MCF 10A (cell line): ENCODE measurements around the gene GYG2. TPM values are rescaled to one million over a fixed set of nuclear protein-coding genes. Genes with fewer than 3 reads are reported as not detected.

Experiments used
- BruUV-seq: library from RNA; stranded (reverse); fragments of 400-500 nt; replicated peaks from 2 replicates; lab custom pipeline; 2021; lab: Mats Ljungman, UMichigan
- CTCF ChIA-PET: fragments of 300-600 bp; sonication (Branson Sonifier 250); formaldehyde crosslinking; extraction: SDS; loops from one replicate; lab custom pipeline; 2021; ENCODE audit warnings: antibody characterized with exemption, inconsistent platforms; lab: Yijun Ruan, JAX
- POLR2A ChIA-PET: fragments of 300-600, 350-650 bp; sonication (Branson Sonifier 250); formaldehyde crosslinking; extraction: SDS; loops from one replicate; lab custom pipeline; 2020; ENCODE audit warnings: antibody characterized with exemption, inconsistent platforms; lab: Yijun Ruan, JAX
- DNase-seq: peaks from one replicate; pipeline ENCODE4 v3.0.0-alpha.2; 2018; ENCODE audit not compliant: unreplicated experiment
- H3K27ac Mint-ChIP-seq: one replicate; pipeline ENCODE4 v1.8.0; 2022; ENCODE audit warnings: mild to moderate bottlenecking, low read depth, mixed read lengths; ENCODE audit not compliant: unreplicated experiment
- H3K27me3 Mint-ChIP-seq: one replicate; pipeline ENCODE4 v1.8.0; 2022; ENCODE audit warnings: mixed read lengths; ENCODE audit not compliant: insufficient read depth, unreplicated experiment
- H3K36me3 Mint-ChIP-seq: one replicate; pipeline ENCODE4 v1.8.0; 2022; ENCODE audit warnings: mild to moderate bottlenecking, moderate library complexity, mixed read lengths; ENCODE audit not compliant: insufficient read depth, unreplicated experiment
- H3K4me1 Mint-ChIP-seq: one replicate; pipeline ENCODE4 v1.8.0; 2022; ENCODE audit warnings: mixed read lengths; ENCODE audit not compliant: insufficient read depth, unreplicated experiment
- H3K4me3 Mint-ChIP-seq: one replicate; pipeline ENCODE4 v1.8.0; 2022; ENCODE audit warnings: mild to moderate bottlenecking, moderate library complexity, mixed read lengths; ENCODE audit not compliant: unreplicated experiment
- H3K9me3 Mint-ChIP-seq: one replicate; pipeline ENCODE4 v1.8.0; 2022; ENCODE audit warnings: mixed read lengths; ENCODE audit not compliant: unreplicated experiment
- CTCF ChIP-seq: fragments of 200-600 bp; IDR thresholded peaks from one replicate; pipeline ENCODE4 v1.8.0; 2022; ENCODE audit warnings: antibody characterized with exemption, mild to moderate bottlenecking; ENCODE audit not compliant: unreplicated experiment
- intact Hi-C: fragments of 100-400 bp; cut with micrococcal nuclease; formaldehyde crosslinking; loops from 2 replicates; pipeline ENCODE4 v1.14.1; 2022
- total RNA-seq: library from RNA; stranded (reverse); gene quantifications from 2 replicates; pipeline ENCODE4 v1.2.3, GENCODE V29; 2022

The GYG2 gene
- total RNA-seq, 1 experiment from 2014 or later = not detected

- no peak overlapping the region for H3K4me3 Mint-ChIP-seq
- no peak for DNase-seq
- H3K27ac Mint-ChIP-seq = no peak overlapping the region
- no peaks in the 10 kb centered on the region for H3K36me3 Mint-ChIP-seq
- no peaks in the 10 kb centered on the region for H3K4me1 Mint-ChIP-seq
- intact Hi-C loops = no loop called here
- no TSS peak for BruUV-seq
- TF ChIP-seq CTCF = no peak
- POLR2A ChIA-PET = no interaction called here
- CTCF ChIA-PET = no interaction called here
- H3K27me3 Mint-ChIP-seq = peaks cover 41% of the 10 kb centered on the region
- H3K9me3 Mint-ChIP-seq = no peaks in the 10 kb centered on the region
These were observed 49.8 kb downstream of the GYG2 start for GRCh38 chrX:2878563-2878962.

- TF ChIP-seq CTCF = no peak
- intact Hi-C loops = no loop called here
- H3K4me3 Mint-ChIP-seq = no peak overlapping the region
- H3K9me3 Mint-ChIP-seq = no peaks in the 10 kb centered on the region
- ChIA-PET CTCF (no interaction called here), POLR2A (no interaction called here)
- BruUV-seq = no TSS peak
- H3K27ac Mint-ChIP-seq = no peak overlapping the region
- H3K36me3 Mint-ChIP-seq = no peaks in the 10 kb centered on the region
- DNase-seq = no peak
- H3K27me3 Mint-ChIP-seq = peaks cover 37% of the 10 kb centered on the region
- no peaks in the 10 kb centered on the region for H3K4me1 Mint-ChIP-seq
These were observed 50.9 kb downstream of the GYG2 start for GRCh38 chrX:2879670-2880069.

- peaks cover 5% of the 10 kb centered on the region for H3K4me1 Mint-ChIP-seq
- BruUV-seq = no TSS peak
- no peaks in the 10 kb centered on the region for H3K36me3 Mint-ChIP-seq
- no peak overlapping the region for H3K27ac Mint-ChIP-seq
- H3K27me3 Mint-ChIP-seq = peaks cover 37% of the 10 kb centered on the region
- ChIA-PET CTCF (interaction anchor here (0.6 to 1.0 kb wide), 3 partner anchors 16 to 665 kb away, joined by 3 to 4 read pairs (median 3); no protein-coding TSS in a partner anchor), POLR2A (no interaction called here)
- no peaks in the 10 kb centered on the region for H3K9me3 Mint-ChIP-seq
- no peak overlapping the region for H3K4me3 Mint-ChIP-seq
- intact Hi-C loops = no loop called here
- no peak for DNase-seq
- TF ChIP-seq CTCF = no peak
These were observed 55.0 kb downstream of the GYG2 start for GRCh38 chrX:2883770-2884169.

GRCh38 chrX:2888309-2888708 lies 59.6 kb downstream of the GYG2 start:
- Mint-ChIP-seq H3K4me3 (no peak overlapping the region), H3K4me1 (peaks cover 10% of the 10 kb centered on the region), H3K27ac (no peak overlapping the region), H3K27me3 (no peaks in the 10 kb centered on the region), H3K9me3 (no peaks in the 10 kb centered on the region), H3K36me3 (no peaks in the 10 kb centered on the region)
- ChIA-PET POLR2A (no interaction called here), CTCF (interaction anchor here (0.7 kb wide), 2 partner anchors 15 to 790 kb away, joined by 3 to 4 read pairs; no protein-coding TSS in a partner anchor)
- no TSS peak for BruUV-seq
- intact Hi-C loops = no loop called here
- TF ChIP-seq CTCF = no peak
- DNase-seq = no peak
